Fibroblast of the conjunctiva (primary cell): ENCODE measurements around the gene PLEKHA1.

ENCODE experiments used
- DNase-seq: peaks from one replicate; pipeline ENCODE4 v3.0.0-alpha.2; 2010; ENCODE audit warnings: low read depth

Gene PLEKHA1

DNA sequence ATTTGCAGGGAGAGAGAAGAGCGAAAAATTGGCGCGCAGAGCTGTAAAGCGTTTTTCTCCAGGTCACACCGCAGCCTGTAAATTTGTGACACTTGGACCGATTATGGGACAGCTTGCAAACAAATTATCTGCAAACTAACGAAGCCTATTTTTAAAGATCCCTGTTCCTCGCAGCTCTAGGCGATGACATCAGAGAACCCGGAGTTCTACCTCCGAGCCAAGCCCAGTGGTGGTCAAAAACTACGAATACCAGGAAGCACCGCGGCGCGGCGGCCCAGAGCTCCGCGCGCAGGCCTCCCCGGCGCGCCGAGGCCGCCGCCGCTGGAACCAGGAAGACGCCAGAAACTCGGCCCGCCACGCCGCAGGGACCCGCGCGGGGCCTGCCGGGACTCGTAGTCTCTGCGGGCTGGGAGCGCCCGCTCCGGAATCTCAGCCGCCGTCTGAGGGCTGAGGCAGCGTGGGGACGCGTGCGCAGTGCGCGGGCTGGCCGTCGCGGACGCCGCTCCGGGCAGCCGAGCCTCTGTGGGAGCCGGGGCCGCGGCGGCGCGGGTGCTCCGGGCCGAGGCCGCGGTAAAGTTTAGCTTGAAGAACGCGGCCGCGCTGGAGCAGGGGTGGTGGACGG is at the start of gene PLEKHA1:
Gene PLEKHA1, plus strand, starts transcription at position 472 of the 622 bp plus-strand sequence. CDS start 18,493 bp downstream, outside the sequence.
- peak; percentile 86 for DNase-seq

- no peak for DNase-seq
Measured at GRCh38 chr10:122325235-122325634, 49.3 kb upstream of the PLEKHA1 start.

GRCh38 chr10:122326385-122326784 is 48.1 kb upstream of the PLEKHA1 start:
- DNase-seq: no peak

GRCh38 chr10:122326806-122327205 is 47.7 kb upstream of the PLEKHA1 start:
- DNase-seq: no peak

GRCh38 chr10:122327237-122328206 is 47.0 kb upstream of the PLEKHA1 start:
- no peak for DNase-seq

DNA sequence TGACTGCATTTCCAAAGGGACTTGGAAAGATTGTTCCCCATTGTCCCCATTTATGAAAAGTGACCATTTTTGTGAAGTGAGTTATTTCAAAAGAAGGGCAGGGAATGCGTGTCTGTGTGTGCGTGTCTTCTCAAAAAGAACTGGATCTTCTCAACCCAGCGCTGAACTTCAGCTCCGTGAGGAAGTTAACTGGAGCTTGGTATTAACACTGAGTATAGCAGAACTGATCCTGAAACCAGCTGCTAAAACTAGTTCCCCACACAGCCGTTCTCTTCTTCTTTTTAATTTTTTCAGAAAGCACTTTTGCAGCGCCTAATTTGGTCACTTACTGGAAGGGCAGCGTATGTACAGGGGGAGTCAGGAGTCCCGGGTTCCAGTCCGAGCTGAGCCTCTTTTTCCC is 45.8 kb upstream of the PLEKHA1 start:
- DNase-seq: no peak

- DNase-seq: no peak
Measured at GRCh38 chr10:122329416-122329815, 45.1 kb upstream of the PLEKHA1 start.

DNA sequence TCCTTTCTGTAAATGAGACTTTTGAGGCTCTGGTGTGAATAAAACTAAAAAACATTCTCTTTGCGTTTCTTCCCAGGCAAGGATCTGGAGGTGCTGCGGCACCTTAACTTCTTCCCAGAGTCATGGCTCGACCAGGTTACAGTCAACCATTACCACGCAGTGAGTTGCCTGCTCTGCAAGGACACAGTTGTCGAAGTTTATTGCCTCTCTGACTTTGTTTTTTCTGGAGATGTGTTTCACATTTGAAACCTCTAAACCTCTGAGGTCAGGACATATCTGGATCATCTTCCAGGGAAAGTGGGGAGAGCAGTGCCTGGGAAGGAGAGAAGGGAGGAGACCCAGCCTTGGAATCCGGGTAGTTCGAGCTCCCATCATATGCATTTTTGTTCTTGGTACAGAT is 43.4 kb upstream of the PLEKHA1 start:
- DNase-seq: no peak

DNA sequence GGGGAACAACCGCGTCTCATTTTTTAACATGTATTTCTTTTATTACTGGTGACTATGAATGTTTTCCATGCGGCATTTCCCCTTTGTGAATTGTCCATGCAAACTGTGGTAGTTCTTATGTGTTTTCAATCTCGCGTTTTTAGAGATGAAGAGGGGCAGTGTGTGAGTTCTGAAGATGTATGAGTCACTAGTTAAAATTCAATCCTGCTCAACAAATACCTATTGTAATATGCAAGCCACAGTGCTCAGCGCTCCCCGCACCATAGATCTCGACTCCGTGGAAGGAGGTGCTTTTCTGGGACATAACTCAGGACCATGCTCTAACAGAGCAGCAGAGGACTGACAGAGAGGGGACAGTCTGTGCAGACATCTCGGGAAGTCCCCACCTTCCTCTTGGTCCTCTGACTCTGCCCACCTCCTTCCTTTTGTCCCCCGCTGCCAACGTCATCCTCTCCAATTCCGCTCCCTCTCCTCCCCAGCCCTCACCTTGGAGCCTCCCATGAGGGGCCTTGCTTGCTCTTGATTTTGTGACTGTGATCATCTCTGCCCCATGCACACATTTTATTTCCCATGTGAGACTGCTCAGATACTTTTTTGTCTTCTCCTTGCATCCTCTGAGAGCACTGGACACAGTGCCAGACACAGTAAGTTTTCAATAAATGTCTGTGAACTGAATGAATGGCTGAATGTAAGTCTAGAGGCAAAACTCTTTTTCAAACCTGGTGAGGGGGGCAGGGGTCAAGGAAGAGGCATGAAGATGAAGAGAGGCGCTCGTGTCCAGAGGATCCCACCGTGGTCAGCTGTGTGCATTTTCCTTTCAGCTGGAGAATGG is 42.7 kb upstream of the PLEKHA1 start:
- no peak for DNase-seq

GRCh38 chr10:122333037-122333436 is 41.5 kb upstream of the PLEKHA1 start:
- no peak for DNase-seq

DNA sequence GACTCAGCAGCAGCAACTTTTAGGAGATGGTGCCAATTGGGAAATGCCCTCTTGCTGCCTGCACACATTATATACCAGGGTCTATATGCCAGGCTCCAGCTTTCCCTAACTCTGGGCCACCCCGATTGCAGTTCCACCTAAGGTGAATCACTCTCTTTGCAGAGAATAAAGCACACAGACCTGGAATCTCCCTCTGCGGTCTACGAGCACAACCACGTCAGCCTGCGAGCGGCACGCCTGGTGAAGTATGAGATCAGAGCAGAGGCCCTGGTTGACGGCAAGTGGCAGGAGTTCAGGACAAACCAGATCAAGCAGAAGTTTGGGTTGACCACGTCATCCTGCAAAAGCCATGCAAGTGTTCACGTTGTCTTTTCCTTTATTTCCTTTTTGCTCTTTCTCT is 38.2 kb upstream of the PLEKHA1 start:
- no peak for DNase-seq

GRCh38 chr10:122336961-122337360 is 37.5 kb upstream of the PLEKHA1 start:
- no peak for DNase-seq

GRCh38 chr10:122338609-122339441 is 35.7 kb upstream of the PLEKHA1 start:
- DNase-seq: no peak

- no peak for DNase-seq
Measured at GRCh38 chr10:122341141-122341810, 33.2 kb upstream of the PLEKHA1 start.

GRCh38 chr10:122342293-122343134 is 32.0 kb upstream of the PLEKHA1 start:
- peak; percentile 46 for DNase-seq

DNA sequence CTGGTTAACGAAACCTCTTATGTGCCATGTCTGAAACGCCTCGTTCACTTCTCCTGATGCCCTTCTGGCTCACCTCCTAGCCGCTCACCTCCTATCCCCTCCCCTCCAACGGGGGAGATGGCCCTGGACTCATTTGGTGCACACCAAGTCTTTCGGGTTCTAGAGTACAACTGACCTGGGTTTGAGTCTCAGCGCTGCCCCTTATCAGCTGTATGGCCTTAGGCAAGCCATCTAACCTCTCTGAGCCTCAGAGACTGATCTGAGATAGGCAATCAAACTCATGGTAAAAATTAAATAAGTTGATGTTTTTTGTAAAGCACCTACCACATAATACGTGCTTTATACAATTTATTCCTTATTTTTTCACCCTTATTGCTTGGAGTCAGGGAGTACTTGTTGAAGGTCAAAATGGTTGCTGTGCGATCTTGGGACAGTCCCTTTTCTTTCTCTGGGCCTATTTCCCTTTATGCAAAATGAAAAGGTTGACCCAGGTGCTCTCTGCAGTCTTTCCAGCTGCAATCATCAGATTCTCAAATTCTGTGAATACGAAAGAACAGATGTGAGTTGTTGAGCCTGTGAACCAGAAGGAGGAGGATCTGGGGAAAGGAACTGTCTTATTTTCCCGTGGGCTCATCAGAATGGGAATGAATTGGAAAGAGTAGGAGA is 31.2 kb upstream of the PLEKHA1 start:
- DNase-seq: no peak

GRCh38 chr10:122343936-122344335 is 30.6 kb upstream of the PLEKHA1 start:
- no peak for DNase-seq

GRCh38 chr10:122344741-122345258 is 29.7 kb upstream of the PLEKHA1 start:
- no peak for DNase-seq

DNA sequence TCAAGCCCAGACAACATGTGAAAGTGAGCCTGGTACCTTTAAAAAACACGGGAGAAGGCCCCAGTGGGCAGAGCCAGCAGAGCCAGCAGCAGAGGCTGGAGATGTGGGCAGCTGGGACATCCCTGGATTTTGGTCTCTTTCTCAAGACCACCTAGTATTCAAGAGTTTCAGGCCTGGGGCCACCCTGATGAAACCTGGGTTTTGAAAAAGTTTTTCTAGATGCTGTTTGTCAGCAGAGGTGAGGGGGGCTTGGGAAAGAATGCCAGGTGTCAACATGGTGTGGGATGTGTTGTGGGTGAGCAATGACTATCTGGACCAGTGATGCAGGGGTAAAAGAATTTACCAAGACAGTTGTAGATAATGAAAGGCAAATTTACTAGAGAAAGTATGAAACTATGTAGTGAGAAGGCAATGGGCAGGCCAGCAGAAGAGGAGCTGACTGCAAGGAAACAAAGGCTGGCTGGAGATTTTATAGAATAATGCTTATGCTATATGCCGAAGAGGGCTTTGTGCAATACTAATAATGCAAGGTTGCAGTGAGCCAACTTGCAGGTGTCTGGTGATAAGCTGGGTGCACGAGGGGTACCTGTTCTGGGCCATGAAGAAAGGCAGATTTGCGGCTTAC is 28.1 kb upstream of the PLEKHA1 start:
- no peak for DNase-seq
